ENCODE measurements around the gene SYT17. TPM values are rescaled to one million over a fixed set of nuclear protein-coding genes. Genes with fewer than 3 reads are reported as not detected.

SYT17 gene
- total RNA-seq, 1 donor from 2014 or later = not detected

DNA sequence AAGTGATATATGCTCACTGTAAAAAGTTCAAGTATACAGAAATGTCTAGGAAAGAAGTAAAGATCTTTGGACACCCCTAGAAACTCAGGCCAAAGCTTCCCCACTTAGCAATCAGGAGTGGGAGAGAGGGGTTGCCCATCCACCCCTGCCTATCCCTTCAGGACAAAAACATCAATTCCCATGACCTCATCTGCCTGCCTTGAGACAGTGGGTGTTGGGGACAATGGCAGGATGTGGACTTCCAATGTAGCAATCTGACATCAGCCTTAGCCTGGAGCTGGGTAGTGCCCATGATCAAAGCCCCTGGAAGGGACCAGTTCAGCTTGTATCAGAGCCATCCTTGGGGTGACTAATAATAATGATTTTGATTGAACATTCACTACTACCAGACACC is 36.2 kb upstream of the SYT17 start:
- no peak overlapping the region for H3K27ac Mint-ChIP-seq (ENCODE audit: unreplicated experiment)
- no peak for DNase-seq (ENCODE audit: extremely low spot score, unreplicated experiment)
- TF ChIP-seq, protein P1, sequence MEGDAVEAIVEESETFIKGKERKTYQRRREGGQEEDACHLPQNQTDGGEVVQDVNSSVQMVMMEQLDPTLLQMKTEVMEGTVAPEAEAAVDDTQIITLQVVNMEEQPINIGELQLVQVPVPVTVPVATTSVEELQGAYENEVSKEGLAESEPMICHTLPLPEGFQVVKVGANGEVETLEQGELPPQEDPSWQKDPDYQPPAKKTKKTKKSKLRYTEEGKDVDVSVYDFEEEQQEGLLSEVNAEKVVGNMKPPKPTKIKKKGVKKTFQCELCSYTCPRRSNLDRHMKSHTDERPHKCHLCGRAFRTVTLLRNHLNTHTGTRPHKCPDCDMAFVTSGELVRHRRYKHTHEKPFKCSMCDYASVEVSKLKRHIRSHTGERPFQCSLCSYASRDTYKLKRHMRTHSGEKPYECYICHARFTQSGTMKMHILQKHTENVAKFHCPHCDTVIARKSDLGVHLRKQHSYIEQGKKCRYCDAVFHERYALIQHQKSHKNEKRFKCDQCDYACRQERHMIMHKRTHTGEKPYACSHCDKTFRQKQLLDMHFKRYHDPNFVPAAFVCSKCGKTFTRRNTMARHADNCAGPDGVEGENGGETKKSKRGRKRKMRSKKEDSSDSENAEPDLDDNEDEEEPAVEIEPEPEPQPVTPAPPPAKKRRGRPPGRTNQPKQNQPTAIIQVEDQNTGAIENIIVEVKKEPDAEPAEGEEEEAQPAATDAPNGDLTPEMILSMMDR (IDR thresholded peaks at IDR 0.05) = no peak

DNA sequence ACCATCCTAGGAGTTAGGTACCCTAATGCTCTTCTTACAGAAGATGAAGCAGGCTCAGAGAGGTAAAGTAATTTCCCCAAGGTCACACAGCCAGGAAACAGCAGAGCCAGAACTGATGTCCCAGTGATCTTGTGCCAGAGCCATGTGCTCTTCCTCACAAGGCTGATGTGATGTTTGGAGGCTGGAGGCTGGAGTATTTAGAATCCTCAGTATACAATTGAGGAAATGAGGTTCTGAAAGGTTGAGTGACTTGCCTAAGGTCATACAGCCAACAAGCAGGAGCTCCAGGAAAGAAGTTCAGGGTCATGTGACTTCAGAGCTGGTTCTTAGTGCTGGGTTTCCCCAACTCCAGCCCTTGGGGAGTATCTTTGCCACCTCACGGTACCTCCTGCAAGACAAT is 35.8 kb upstream of the SYT17 start:
- Mint-ChIP-seq H3K27ac (ENCODE audit: unreplicated experiment) (no peak overlapping the region), H3K27me3 (ENCODE audit: unreplicated experiment) (no peaks in the 10 kb centered on the region), H3K4me3 (ENCODE audit: unreplicated experiment) (no peak overlapping the region), H3K36me3 (ENCODE audit: unreplicated experiment) (no peaks in the 10 kb centered on the region), H3K9me3 (ENCODE audit: unreplicated experiment) (no peaks in the 10 kb centered on the region), H3K4me1 (ENCODE audit: unreplicated experiment) (peaks cover 46% of the 10 kb centered on the region)
- TF ChIP-seq, protein P1 (IDR thresholded peaks at IDR 0.05) = no peak
- no peak for DNase-seq (ENCODE audit: extremely low spot score, unreplicated experiment)

More for the DNA sequence above, 36.2 kb upstream of the SYT17 start:
- H3K4me3 Mint-ChIP-seq (ENCODE audit: unreplicated experiment) = no peak overlapping the region
- no peaks in the 10 kb centered on the region for H3K36me3 Mint-ChIP-seq (ENCODE audit: unreplicated experiment)
- no peaks in the 10 kb centered on the region for H3K27me3 Mint-ChIP-seq (ENCODE audit: unreplicated experiment)
- peaks cover 42% of the 10 kb centered on the region for H3K4me1 Mint-ChIP-seq (ENCODE audit: unreplicated experiment)
- no peaks in the 10 kb centered on the region for H3K9me3 Mint-ChIP-seq (ENCODE audit: unreplicated experiment)

GRCh38 chr16:19132898-19133297 is 35.1 kb upstream of the SYT17 start:
- peak overlapping the region; percentile 38 for H3K27ac Mint-ChIP-seq (ENCODE audit: unreplicated experiment)
- no peak overlapping the region for H3K4me3 Mint-ChIP-seq (ENCODE audit: unreplicated experiment)
- peaks cover 53% of the 10 kb centered on the region for H3K4me1 Mint-ChIP-seq (ENCODE audit: unreplicated experiment)
- no peaks in the 10 kb centered on the region for H3K27me3 Mint-ChIP-seq (ENCODE audit: unreplicated experiment)
- DNase-seq (ENCODE audit: extremely low spot score, unreplicated experiment) = no peak
- H3K36me3 Mint-ChIP-seq (ENCODE audit: unreplicated experiment) = no peaks in the 10 kb centered on the region
- no peaks in the 10 kb centered on the region for H3K9me3 Mint-ChIP-seq (ENCODE audit: unreplicated experiment)
- TF ChIP-seq, protein P1 (IDR thresholded peaks at IDR 0.05) = no peak

GRCh38 chr16:19133600-19133999 is 34.4 kb upstream of the SYT17 start:
- H3K27ac Mint-ChIP-seq (ENCODE audit: unreplicated experiment) = no peak overlapping the region
- no peaks in the 10 kb centered on the region for H3K36me3 Mint-ChIP-seq (ENCODE audit: unreplicated experiment)
- no peak overlapping the region for H3K4me3 Mint-ChIP-seq (ENCODE audit: unreplicated experiment)
- TF ChIP-seq, protein P1 (IDR thresholded peaks at IDR 0.05) = no peak
- no peaks in the 10 kb centered on the region for H3K9me3 Mint-ChIP-seq (ENCODE audit: unreplicated experiment)
- DNase-seq (ENCODE audit: extremely low spot score, unreplicated experiment) = no peak
- H3K27me3 Mint-ChIP-seq (ENCODE audit: unreplicated experiment) = no peaks in the 10 kb centered on the region
- peaks cover 59% of the 10 kb centered on the region for H3K4me1 Mint-ChIP-seq (ENCODE audit: unreplicated experiment)

DNA sequence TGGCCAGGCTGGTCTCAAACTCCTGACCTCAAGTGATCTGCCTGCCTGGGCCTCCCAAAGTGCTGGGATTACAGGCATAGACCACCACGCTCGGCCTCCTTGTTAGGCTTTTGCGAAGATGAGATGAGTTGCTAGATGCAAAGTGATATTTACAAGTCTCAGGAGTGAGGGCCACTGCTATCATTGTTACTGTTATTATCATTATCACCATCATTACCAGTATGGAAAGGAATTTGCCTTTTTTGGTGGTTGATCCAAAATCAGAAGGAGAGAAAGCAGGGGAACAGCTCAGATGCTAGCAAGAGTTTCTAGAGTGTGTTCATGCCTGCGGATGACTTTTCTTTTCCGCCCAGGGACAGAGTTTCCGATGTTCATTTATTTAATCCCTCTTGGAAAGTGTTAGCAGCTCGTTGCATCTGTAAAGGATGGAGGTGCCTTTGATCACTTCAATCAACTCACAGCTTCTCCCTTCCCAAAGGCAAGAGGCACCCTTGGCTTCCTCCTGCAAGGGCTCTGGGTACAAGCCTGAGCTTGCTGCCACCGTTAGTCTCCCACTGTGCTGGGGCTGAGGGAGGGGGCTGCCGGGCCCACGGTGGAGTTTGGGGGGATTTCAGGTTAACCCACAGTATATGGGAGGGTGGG is 32.7 kb upstream of the SYT17 start:
- peaks cover 66% of the 10 kb centered on the region for H3K4me1 Mint-ChIP-seq (ENCODE audit: unreplicated experiment)
- no peak for DNase-seq (ENCODE audit: extremely low spot score, unreplicated experiment)
- no peaks in the 10 kb centered on the region for H3K27me3 Mint-ChIP-seq (ENCODE audit: unreplicated experiment)
- no peaks in the 10 kb centered on the region for H3K36me3 Mint-ChIP-seq (ENCODE audit: unreplicated experiment)
- H3K9me3 Mint-ChIP-seq (ENCODE audit: unreplicated experiment) = no peaks in the 10 kb centered on the region
- H3K4me3 Mint-ChIP-seq (ENCODE audit: unreplicated experiment) = no peak overlapping the region
- peak overlapping the region; percentile 10 for H3K27ac Mint-ChIP-seq (ENCODE audit: unreplicated experiment)
- TF ChIP-seq, protein P1 (IDR thresholded peaks at IDR 0.05) = no peak

Data from osteocyte (in vitro differentiated cells).